A549 (cell line): ENCODE measurements around the gene MEOX1.

Experiments
- CHD4 ChIP-seq: fragments of 200-600 bp; sonication (generic); IDR thresholded peaks from 2 replicates; pipeline ENCODE4 v1.6.1; 2016; ENCODE audit warnings: antibody characterized with exemption, mild to moderate bottlenecking, borderline replicate concordance
- ESRRA ChIP-seq: fragments of 150-350 bp; IDR thresholded peaks from 2 replicates; pipeline ENCODE4 v1.6.1; 2014; ENCODE audit warnings: mild to moderate bottlenecking, low read length, borderline replicate concordance
- HDAC2 ChIP-seq: fragments of 200-600 bp; sonication (generic); IDR thresholded peaks from 2 replicates; pipeline ENCODE4 v1.6.1; 2016
- POLR2A ChIP-seq: IDR thresholded peaks from 2 replicates; pipeline ENCODE4 v1.6.1; 2012; ENCODE audit warnings: mild to moderate bottlenecking, low read length
- TF ChIP-seq, protein P1 (sequence below): fragments of >200 bp; sonication (Bioruptor Twin); formaldehyde crosslinking; IDR thresholded peaks from 3 replicates; pipeline ENCODE4 v1.5.1; 2016

DNA sequence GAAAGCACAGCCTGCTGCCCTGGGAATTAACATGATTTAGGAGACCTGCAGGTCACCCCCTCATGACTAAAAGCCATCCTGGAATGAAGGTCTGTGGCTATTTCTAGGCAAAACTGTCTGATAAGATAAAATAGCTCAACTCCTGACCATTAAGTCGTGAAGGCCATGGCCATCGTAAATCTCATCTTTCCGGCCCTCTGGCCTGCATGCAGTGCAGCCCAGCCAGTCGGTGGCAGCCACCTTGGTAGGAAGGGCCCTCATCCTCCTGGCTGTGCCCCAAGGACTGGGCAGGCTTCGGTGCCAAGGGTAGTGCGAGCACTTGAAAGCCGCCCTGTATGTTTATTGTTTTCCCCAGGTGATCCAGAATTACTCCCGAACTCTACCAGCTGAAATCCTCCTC lies 18.2 kb upstream of the MEOX1 start:
- TF ChIP-seq, protein P1, sequence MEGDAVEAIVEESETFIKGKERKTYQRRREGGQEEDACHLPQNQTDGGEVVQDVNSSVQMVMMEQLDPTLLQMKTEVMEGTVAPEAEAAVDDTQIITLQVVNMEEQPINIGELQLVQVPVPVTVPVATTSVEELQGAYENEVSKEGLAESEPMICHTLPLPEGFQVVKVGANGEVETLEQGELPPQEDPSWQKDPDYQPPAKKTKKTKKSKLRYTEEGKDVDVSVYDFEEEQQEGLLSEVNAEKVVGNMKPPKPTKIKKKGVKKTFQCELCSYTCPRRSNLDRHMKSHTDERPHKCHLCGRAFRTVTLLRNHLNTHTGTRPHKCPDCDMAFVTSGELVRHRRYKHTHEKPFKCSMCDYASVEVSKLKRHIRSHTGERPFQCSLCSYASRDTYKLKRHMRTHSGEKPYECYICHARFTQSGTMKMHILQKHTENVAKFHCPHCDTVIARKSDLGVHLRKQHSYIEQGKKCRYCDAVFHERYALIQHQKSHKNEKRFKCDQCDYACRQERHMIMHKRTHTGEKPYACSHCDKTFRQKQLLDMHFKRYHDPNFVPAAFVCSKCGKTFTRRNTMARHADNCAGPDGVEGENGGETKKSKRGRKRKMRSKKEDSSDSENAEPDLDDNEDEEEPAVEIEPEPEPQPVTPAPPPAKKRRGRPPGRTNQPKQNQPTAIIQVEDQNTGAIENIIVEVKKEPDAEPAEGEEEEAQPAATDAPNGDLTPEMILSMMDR = no peak
- no peak for TF ChIP-seq ESRRA
- TF ChIP-seq POLR2A = no peak
- no peak for TF ChIP-seq HDAC2
- TF ChIP-seq CHD4 = no peak
